HepG2 (cell line): ENCODE data around the gene PTMA. TPM values are rescaled to one million over a fixed set of nuclear protein-coding genes. Genes with fewer than 3 reads are reported as not detected.
A peak's percentile ranks its signal among the peaks of the same experiment; 100 is the strongest.

Source experiments
- ATF7-NPFF ChIP-seq: sonication (generic); formaldehyde crosslinking; IDR thresholded peaks from 2 replicates; pipeline ENCODE4 v1.8.1; 2023; ENCODE audit warnings: mild to moderate bottlenecking, low read depth, missing genetic modification reagents, moderate library complexity
- FOXJ3 ChIP-seq: sonication (generic); formaldehyde crosslinking; IDR thresholded peaks from 2 replicates; pipeline ENCODE4 v1.4.0; 2020; ENCODE audit warnings: missing genetic modification reagents, mild to moderate bottlenecking, borderline replicate concordance
- HDAC2 ChIP-seq: sonication (generic); formaldehyde crosslinking; IDR thresholded peaks from 2 replicates; pipeline ENCODE4 v1.4.0; 2020; ENCODE audit warnings: missing genetic modification reagents
- HOXD1 ChIP-seq: sonication (generic); formaldehyde crosslinking; IDR thresholded peaks from 2 replicates; pipeline ENCODE4 v1.5.0; 2020; ENCODE audit warnings: missing genetic modification reagents
- MBNL3 ChIP-seq: fragments of 250-450 bp; sonication (Bioruptor Pico); conservative IDR thresholded peaks from 2 replicates; pipeline ENCODE4 v1.8.0; 2022; ENCODE audit warnings: mild to moderate bottlenecking, inconsistent platforms
- MZF1 ChIP-seq: sonication (generic); formaldehyde crosslinking; IDR thresholded peaks from 2 replicates; pipeline ENCODE4 v1.8.1; 2023; ENCODE audit warnings: mild to moderate bottlenecking, missing genetic modification reagents, borderline replicate concordance
- REL ChIP-seq: sonication (generic); formaldehyde crosslinking; conservative IDR thresholded peaks from 2 replicates; pipeline ENCODE4 v1.8.0; 2022; ENCODE audit warnings: mild to moderate bottlenecking, missing genetic modification reagents, moderate library complexity
- RXRB ChIP-seq: IDR thresholded peaks from 2 replicates; pipeline ENCODE4 v1.6.1; 2016; ENCODE audit warnings: borderline replicate concordance, missing genetic modification reagents, missing compliant biosample characterization
- SIX4 ChIP-seq: sonication (generic); formaldehyde crosslinking; IDR thresholded peaks from 2 replicates; pipeline ENCODE4 v1.4.0; 2020; ENCODE audit warnings: missing genetic modification reagents
- SNAPC5 ChIP-seq: sonication (generic); formaldehyde crosslinking; IDR thresholded peaks from 2 replicates; pipeline ENCODE4 v1.8.1; 2023; ENCODE audit warnings: mild to moderate bottlenecking, missing genetic modification reagents, borderline replicate concordance
- TFDP1 ChIP-seq: IDR thresholded peaks from 2 replicates; pipeline ENCODE4 v1.6.1; 2016; ENCODE audit warnings: missing compliant biosample characterization, missing genetic modification reagents, borderline replicate concordance
- XBP1 ChIP-seq: sonication (generic); formaldehyde crosslinking; IDR thresholded peaks from 2 replicates; pipeline ENCODE4 v1.5.0; 2020; ENCODE audit warnings: missing genetic modification reagents
- ZNF136 ChIP-seq: sonication (generic); formaldehyde crosslinking; IDR thresholded peaks from 2 replicates; pipeline ENCODE4 v1.8.1; 2022; ENCODE audit warnings: low read depth, mild to moderate bottlenecking, moderate library complexity, missing genetic modification reagents
- ZNF337 ChIP-seq: sonication (generic); formaldehyde crosslinking; IDR thresholded peaks from 2 replicates; pipeline ENCODE4 v1.5.1; 2020; ENCODE audit warnings: missing genetic modification reagents, low read depth, mild to moderate bottlenecking, borderline replicate concordance
- ZNF496 ChIP-seq: sonication (generic); formaldehyde crosslinking; IDR thresholded peaks from 2 replicates; pipeline ENCODE4 v1.8.1; 2023; ENCODE audit warnings: mild to moderate bottlenecking, moderate library complexity, missing genetic modification reagents; ENCODE audit not compliant: insufficient replicate concordance
- ZNF558 ChIP-seq: sonication (generic); formaldehyde crosslinking; IDR thresholded peaks from 2 replicates; pipeline ENCODE4 v1.9.0; 2022; ENCODE audit warnings: mild to moderate bottlenecking, missing genetic modification reagents, borderline replicate concordance
- ZNF749 ChIP-seq: sonication (generic); formaldehyde crosslinking; IDR thresholded peaks from 2 replicates; pipeline ENCODE4 v1.8.0; 2022; ENCODE audit warnings: mild to moderate bottlenecking, missing genetic modification reagents, moderate library complexity, borderline replicate concordance
- ZSCAN20 ChIP-seq: sonication (generic); formaldehyde crosslinking; IDR thresholded peaks from 2 replicates; pipeline ENCODE4 v1.4.0; 2020; ENCODE audit warnings: missing genetic modification reagents, mild to moderate bottlenecking, borderline replicate concordance
- ZSCAN22 ChIP-seq: sonication (generic); formaldehyde crosslinking; IDR thresholded peaks from 2 replicates; pipeline ENCODE4 v1.4.0; 2020; ENCODE audit warnings: mild to moderate bottlenecking, missing genetic modification reagents
- polyA plus RNA-seq, 8 experiments: library from polyadenylated mRNA; depleted of rRNA in 3 of 8; stranded (reverse) in 7 of 8; unstranded in 1 of 8; fragments of >200 nt; fragmentation: Illumina TruSeq in 4 of 8; extraction: Trizol in 4 of 8; gene quantifications; 2 replicates each; pipeline versions ENCODE4 v1.2.1 to v1.2.3, GENCODE V29; 2011 to 2016; ENCODE audit warnings: low read depth in 4 of 8, missing spikeins in 1 of 8, mixed read lengths in 1 of 8; ENCODE audit not compliant: insufficient read depth in 1 of 8
- total RNA-seq, 5 experiments: library from RNA; depleted of rRNA; stranded (reverse); fragments of >200 nt; fragmentation: Illumina TruSeq; extraction: Trizol; gene quantifications; 2 replicates each; pipeline ENCODE4 v1.2.3, GENCODE V29; 2016; ENCODE audit warnings: low read depth in 1 of 5
- TF ChIP-seq, protein P1 (sequence below): sonication (generic); formaldehyde crosslinking; IDR thresholded peaks from 2 replicates; pipeline ENCODE4 v1.5.0; 2020; ENCODE audit warnings: mild to moderate bottlenecking, missing genetic modification reagents, borderline replicate concordance
- TF ChIP-seq, protein P2 (sequence below): sonication (generic); formaldehyde crosslinking; IDR thresholded peaks from 2 replicates; pipeline ENCODE4 v1.8.1; 2023; ENCODE audit warnings: mild to moderate bottlenecking, missing genetic modification reagents

Gene PTMA
- total and polyA plus RNA-seq, 2 of the 13 experiments (the other 11 are each of a cell fraction or from before 2014, with no cell fraction given): 190 to 1,086 TPM

DNA sequence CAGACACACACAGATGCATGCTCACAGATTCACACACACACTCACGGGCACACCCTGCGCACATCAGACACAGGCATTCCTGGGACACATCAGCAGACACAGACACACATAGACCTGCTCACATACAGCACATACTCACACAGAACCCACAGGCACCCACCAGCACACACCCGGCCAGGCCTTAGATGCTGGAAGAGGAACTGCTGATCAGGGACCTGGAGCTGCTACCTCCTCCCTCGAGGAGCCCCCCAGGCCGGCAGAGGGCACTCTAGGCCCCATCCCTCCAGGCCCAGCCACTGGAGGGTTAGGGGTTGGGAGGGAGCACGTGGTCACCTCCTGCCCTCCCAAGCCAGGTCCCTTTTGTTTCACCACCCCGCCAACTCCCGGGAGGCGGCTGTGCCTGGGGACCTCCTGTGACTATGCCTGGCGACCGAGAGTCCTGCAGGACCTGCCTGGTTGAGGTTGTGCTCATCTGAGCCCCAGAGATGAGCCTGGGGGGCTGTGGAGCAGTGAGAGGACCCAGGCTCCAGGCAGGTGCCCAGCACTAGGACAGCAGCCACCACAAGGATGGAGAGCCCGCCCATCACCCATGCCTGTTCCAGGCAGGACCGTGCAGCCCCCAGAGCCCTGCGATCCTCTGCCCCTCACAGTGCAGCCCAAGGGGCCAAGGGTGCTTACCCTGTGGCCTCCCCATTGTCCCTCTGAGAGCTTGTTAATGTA is 21.0 kb upstream of the PTMA start (continued):
- 0 out of 2 replicates have a peak, but pooled peaks have one; percentile 45 for TF ChIP-seq REL (CRISPR knock-in tag)
- TF ChIP-seq MBNL3 (CRISPR knock-in tag): no peak
- TF ChIP-seq HDAC2 (CRISPR knock-in tag): peak; percentile 72
- TF ChIP-seq ZNF337 (CRISPR knock-in tag): peak; percentile 74; the same call in 1 of the 2 replicates
- TF ChIP-seq ZNF558 (CRISPR knock-in tag): no peak
- TF ChIP-seq, protein P1, sequence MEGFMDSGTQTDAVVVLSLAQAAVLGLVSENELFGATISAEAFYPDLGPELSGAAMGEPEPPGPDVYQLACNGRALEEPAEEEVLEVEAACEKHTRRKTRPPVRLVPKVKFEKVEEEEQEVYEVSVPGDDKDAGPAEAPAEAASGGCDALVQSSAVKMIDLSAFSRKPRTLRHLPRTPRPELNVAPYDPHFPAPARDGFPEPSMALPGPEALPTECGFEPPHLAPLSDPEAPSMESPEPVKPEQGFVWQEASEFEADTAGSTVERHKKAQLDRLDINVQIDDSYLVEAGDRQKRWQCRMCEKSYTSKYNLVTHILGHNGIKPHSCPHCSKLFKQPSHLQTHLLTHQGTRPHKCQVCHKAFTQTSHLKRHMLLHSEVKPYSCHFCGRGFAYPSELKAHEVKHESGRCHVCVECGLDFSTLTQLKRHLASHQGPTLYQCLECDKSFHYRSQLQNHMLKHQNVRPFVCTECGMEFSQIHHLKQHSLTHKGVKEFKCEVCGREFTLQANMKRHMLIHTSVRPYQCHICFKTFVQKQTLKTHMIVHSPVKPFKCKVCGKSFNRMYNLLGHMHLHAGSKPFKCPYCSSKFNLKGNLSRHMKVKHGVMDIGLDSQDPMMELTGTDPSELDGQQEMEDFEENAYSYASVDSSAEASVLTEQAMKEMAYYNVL (CRISPR knock-in tag): peak; percentile 46; the same call in 1 of the 2 replicates
- peak; percentile 74; the same call in 1 of the 2 replicates for TF ChIP-seq ZNF749 (CRISPR knock-in tag)
- TF ChIP-seq HOXD1 (CRISPR knock-in tag): no peak
- TF ChIP-seq FOXJ3 (CRISPR knock-in tag): no peak
- TF ChIP-seq RXRB: peak; percentile 63
- peak; percentile 92 for TF ChIP-seq ATF7-NPFF (CRISPR knock-in tag)
- no peak for TF ChIP-seq MZF1 (CRISPR knock-in tag)
- TF ChIP-seq ZNF136: no peak
- TF ChIP-seq SIX4 (CRISPR knock-in tag): no peak
- TF ChIP-seq ZSCAN22 (CRISPR knock-in tag): no peak
- TF ChIP-seq, protein P2, sequence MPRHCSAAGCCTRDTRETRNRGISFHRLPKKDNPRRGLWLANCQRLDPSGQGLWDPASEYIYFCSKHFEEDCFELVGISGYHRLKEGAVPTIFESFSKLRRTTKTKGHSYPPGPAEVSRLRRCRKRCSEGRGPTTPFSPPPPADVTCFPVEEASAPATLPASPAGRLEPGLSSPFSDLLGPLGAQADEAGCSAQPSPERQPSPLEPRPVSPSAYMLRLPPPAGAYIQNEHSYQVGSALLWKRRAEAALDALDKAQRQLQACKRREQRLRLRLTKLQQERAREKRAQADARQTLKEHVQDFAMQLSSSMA (CRISPR knock-in tag): no peak
- TF ChIP-seq XBP1 (CRISPR knock-in tag): no peak
- peak; percentile 95 for TF ChIP-seq TFDP1
- no peak for TF ChIP-seq ZSCAN20 (CRISPR knock-in tag)
- no peak for TF ChIP-seq ZNF496 (CRISPR knock-in tag)
- peak; percentile 17; the same call in 1 of the 2 replicates for TF ChIP-seq SNAPC5 (CRISPR knock-in tag)
